Spleen (tissue), 11 donors: ENCODE measurements around the gene NHERF1. TPM values are rescaled to one million over a fixed set of nuclear protein-coding genes. Genes with fewer than 3 reads are reported as not detected.

Source experiments
- DNase-seq: peaks from one replicate; pipeline ENCODE4 v3.0.0-alpha.2; 2020
- H3K27ac ChIP-seq, 8 donors: fragments of 200-600 bp; sonication (generic) in 7 of 8; 1 replicate in 4 of 8; 2 replicates in 4 of 8; pipeline versions ENCODE4 v1.5.0 to v1.8.0; 2016 to 2021; ENCODE audit warnings: inconsistent platforms in 4 of 8, mild to moderate bottlenecking in 4 of 8, moderate library complexity in 1 of 8
- H3K27me3 ChIP-seq, 7 donors: fragments of 200-600 bp; sonication (generic) in 6 of 7; replicated peaks in 1 of 7; 1 replicate in 4 of 7; 2 replicates in 3 of 7; pipeline versions ENCODE4 v1.5.0 to v1.8.0; 2016 to 2021; ENCODE audit warnings: inconsistent platforms in 3 of 7, mild to moderate bottlenecking in 1 of 7
- H3K36me3 ChIP-seq, 6 donors: fragments of 200-600 bp; sonication (generic) in 5 of 6; 1 replicate in 4 of 6; 2 replicates in 2 of 6; pipeline versions ENCODE4 v1.5.0 to v1.8.0; 2016 to 2021; ENCODE audit warnings: inconsistent platforms in 2 of 6
- H3K4me1 ChIP-seq, 6 donors: fragments of 200-600 bp; sonication (generic) in 5 of 6; 1 replicate in 3 of 6; 2 replicates in 3 of 6; pipeline versions ENCODE4 v1.5.0 to v1.8.0; 2016 to 2021; ENCODE audit warnings: inconsistent platforms in 3 of 6
- H3K4me3 ChIP-seq, 8 donors: fragments of 200-600 bp; sonication (generic) in 7 of 8; 1 replicate in 4 of 8; 2 replicates in 4 of 8; pipeline versions ENCODE4 v1.5.0 to v1.8.0; 2016 to 2021; ENCODE audit warnings: inconsistent platforms in 4 of 8, mild to moderate bottlenecking in 4 of 8, moderate library complexity in 2 of 8
- H3K9me3 ChIP-seq, 8 donors: fragments of 200-600 bp; sonication (generic) in 7 of 8; 1 replicate in 4 of 8; 2 replicates in 4 of 8; pipeline versions ENCODE4 v1.5.0 to v1.8.0; 2016 to 2021; ENCODE audit warnings: inconsistent platforms in 4 of 8
- POLR2A ChIP-seq, 3 donors: fragments of 450-650 bp; IDR thresholded peaks; one replicate each; pipeline ENCODE4 v1.5.1; 2017; ENCODE audit warnings: antibody characterized with exemption in 3 of 3, mild to moderate bottlenecking in 1 of 3
- POLR2AphosphoS5 ChIP-seq, 3 donors: sonication (generic); formaldehyde crosslinking; IDR thresholded peaks; one replicate each; pipeline ENCODE4 v1.5.1; 2017; ENCODE audit warnings: antibody characterized with exemption in 3 of 3
- WGBS, 5 donors: extraction: QIAGEN DNeasy Blood & Tissue Kit in 3 of 5; methylation state at CpG; one replicate each; pipeline versions ENCODE4 v1.1.5 to v1.1.7; 2013 to 2018; 5-methylcytosine and 5-hydroxymethylcytosine counted together
- intact Hi-C: fragments of 100-400 bp; cut with DNase I; formaldehyde crosslinking; loops from one replicate; pipeline ENCODE4 v1.15.0; 2023; ENCODE audit warnings: low total_unique reads
- polyA plus RNA-seq, 3 donors: library from polyadenylated mRNA; stranded (reverse); fragments of 200-250 nt; gene quantifications; one replicate each; pipeline ENCODE4 v1.2.1, GENCODE V29; 2013
- total RNA-seq, 7 donors: library from RNA; depleted of rRNA in 3 of 7; stranded (reverse); fragments of >200 nt in 3 of 7; fragmentation: NEBNext Ultra II Directional in 4 of 7; extraction: Animal tissue kit (Norgen Biotek cat#: 25700) in 4 of 7; gene quantifications; one replicate each; pipeline versions ENCODE4 v1.1.0 to v1.2.1, GENCODE V29; 2016 to 2021
- TF ChIP-seq, protein P1 (sequence below), 11 experiments: fragments of 200-600 bp in 7 of 11; fragments of 450-650 bp in 4 of 11; sonication (generic) in 4 of 11; IDR thresholded peaks in 8 of 11; conservative IDR thresholded peaks in 3 of 11; 1 replicate in 7 of 11; 2 replicates in 4 of 11; pipeline versions ENCODE4 v1.4.0 to v1.8.0; 2016 to 2021; ENCODE audit warnings: antibody characterized with exemption in 11 of 11, inconsistent platforms in 4 of 11, mild to moderate bottlenecking in 1 of 11
- donor health status: healthy with polysubstance abuse.
- donor health status: DM: no; HTN: no; CAD: no; lungs with moderate emphysema.
- donor health status: DM: no; HTN: no; CAD: no.
- donor health status: Bipolar disorder and iron deficiency.
- donor health status: healthy.
- donor health status: DM: no; HTN: no; CAD: no.
- donor health status: DM: yes; HTN: yes; CAD: no.

Gene NHERF1
- total and polyA plus RNA-seq, 10 donors, result 28.7 to 85.6 (median 52.0) TPM

DNA sequence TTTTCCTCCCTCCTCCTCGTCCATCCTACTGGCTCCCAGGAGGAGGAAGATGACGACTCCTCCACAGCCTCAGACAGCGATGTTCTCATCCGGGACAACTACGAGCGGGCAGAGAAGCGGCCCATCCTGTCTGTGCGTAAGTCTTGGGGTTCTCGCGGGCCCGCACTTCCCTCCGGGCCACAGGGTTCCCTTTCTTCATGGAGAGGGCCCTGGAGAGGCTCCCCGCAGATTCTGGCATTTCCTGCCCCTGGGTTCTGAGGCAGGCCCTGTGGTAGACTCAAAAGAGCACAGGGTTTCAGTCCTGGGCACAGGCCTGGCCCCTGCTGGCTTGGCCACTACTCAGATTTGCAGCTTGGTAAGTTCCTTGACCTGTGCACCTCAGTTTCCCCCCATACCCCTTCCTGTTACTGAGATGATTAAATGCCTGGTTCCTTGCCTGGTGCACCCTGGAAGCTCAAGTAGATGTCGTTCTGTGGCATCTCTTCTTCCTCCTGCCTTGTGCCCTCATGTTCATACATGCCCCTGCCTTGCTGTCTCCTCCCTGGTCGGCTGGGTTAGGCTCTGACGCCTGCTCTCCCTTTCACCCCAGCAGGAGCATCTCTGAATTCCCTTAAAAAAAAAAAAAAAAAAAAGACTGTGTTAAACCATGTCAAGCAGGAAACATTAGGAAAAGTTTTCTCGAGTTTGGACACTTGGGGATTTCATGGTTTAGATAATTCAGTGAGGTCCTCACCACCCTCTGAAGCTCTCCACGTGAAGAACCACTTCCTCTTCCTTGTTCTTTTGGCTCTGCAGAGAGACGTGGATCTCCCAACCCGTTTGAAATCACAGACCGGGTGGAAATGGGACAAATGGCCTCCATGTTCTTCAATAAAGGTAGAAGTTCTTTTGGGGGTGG lies 42.0 kb downstream of the NHERF1 start:
- 63 to 74% (median 66%) methylated on average over 21 of the region's 21 CpGs for WGBS, 5 donors
- TF ChIP-seq, protein P1, sequence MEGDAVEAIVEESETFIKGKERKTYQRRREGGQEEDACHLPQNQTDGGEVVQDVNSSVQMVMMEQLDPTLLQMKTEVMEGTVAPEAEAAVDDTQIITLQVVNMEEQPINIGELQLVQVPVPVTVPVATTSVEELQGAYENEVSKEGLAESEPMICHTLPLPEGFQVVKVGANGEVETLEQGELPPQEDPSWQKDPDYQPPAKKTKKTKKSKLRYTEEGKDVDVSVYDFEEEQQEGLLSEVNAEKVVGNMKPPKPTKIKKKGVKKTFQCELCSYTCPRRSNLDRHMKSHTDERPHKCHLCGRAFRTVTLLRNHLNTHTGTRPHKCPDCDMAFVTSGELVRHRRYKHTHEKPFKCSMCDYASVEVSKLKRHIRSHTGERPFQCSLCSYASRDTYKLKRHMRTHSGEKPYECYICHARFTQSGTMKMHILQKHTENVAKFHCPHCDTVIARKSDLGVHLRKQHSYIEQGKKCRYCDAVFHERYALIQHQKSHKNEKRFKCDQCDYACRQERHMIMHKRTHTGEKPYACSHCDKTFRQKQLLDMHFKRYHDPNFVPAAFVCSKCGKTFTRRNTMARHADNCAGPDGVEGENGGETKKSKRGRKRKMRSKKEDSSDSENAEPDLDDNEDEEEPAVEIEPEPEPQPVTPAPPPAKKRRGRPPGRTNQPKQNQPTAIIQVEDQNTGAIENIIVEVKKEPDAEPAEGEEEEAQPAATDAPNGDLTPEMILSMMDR (IDR thresholded peaks at IDR 0.05 in 8 of 11, conservative IDR thresholded peaks at IDR 0.05 in 3 of 11), result no peak
- TF ChIP-seq POLR2A (IDR thresholded peaks at IDR 0.05) (no peak), POLR2AphosphoS5 (IDR thresholded peaks at IDR 0.05) (no peak)
- DNase-seq, result no peak
- intact Hi-C loops, result loop anchor here (5.0 to 10.0 kb wide), 2 partner anchors 72 to 144 kb away; partner anchors contain the start of gene OTOP3
- Histone ChIP-seq H3K27ac (peak overlapping the region in 3 of 8 donors; percentile 26 to 30 (median 26)), H3K4me3 (no peak overlapping the region), H3K27me3 (no peaks in the 10 kb centered on the region), H3K9me3 (no peaks in the 10 kb centered on the region), H3K36me3 (peaks cover 0 to 83% (median 31%) of the 10 kb centered on the region in 6 donors), H3K4me1 (peaks cover 9 to 38% (median 27%) of the 10 kb centered on the region in 6 donors)

DNA sequence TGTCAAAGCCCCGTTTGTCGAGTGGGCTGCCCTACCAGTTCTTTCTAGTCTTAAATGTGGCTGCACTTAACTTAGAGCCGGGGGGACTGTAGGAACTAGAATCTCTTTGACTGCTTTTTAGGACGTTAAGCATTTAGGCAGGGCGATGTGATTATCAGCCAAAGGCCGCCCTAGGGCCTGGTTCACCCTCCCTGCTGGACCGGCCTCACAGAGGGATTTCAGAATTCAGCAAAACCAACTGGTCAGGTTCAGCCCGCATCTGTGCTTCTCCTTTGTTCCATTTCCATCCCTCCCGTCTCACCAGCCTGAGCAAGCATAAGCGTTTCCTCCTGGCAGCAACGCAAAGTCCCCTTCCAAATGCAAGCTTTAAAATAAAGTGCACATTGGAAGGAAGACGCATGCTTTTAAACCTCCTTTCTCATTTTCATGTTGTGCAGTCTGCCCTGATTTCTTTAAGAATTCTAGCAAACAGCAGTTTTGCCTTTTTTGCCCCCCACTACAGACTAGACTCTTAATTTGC lies 44.2 kb downstream of the NHERF1 start:
- TF ChIP-seq POLR2AphosphoS5 (IDR thresholded peaks at IDR 0.05) (no peak), POLR2A (IDR thresholded peaks at IDR 0.05) (no peak)
- TF ChIP-seq, protein P1 (IDR thresholded peaks at IDR 0.05 in 8 of 11, conservative IDR thresholded peaks at IDR 0.05 in 3 of 11), result no peak
- intact Hi-C loops, result loop anchor here (5.0 to 10.0 kb wide), 2 partner anchors 70 to 142 kb away; partner anchors contain the start of gene OTOP3
- WGBS, 5 donors, result 89 to 97% (median 94%) methylated on average over 12 of the region's 12 CpGs

DNA sequence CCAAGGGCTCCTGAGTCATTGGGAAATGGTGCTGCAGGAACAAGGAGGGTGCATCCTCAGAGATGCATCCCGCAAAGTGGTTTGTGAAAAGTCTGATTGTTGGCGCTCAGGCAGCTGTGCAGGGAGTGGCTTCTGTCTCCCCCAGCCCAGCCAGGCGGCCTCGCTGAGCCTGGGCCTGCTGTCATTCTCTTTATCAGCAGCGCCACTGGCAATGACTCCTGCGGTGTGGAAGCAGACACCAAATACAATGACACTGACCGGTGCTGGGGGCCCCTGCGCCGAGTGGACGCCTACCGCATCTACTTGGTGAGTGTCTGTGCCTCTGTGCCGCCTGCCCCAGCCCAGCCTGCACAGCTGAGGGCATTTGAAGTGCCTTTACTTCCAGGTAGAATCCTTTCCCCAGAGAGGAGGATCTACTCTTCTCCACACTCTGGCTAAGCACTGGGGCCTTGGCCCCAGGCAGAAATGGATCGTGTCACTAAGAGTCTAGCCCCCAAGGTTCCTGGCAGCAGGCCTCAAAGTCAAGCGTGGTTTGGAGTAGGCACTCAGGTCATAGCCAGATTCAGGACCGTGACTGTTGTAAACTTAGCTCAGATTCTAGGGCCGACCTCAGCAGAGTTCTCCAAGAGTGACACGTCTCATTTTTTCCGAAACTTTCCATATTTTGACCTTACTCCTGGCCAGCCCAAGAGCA lies 47.0 kb downstream of the NHERF1 start:
- peaks cover 0 to 94% (median 63%) of the 10 kb centered on the region in 6 donors for H3K36me3 ChIP-seq
- no peaks in the 10 kb centered on the region for H3K27me3 ChIP-seq
- H3K4me3 ChIP-seq, result no peak overlapping the region
- no peak overlapping the region for H3K27ac ChIP-seq
- TF ChIP-seq POLR2AphosphoS5 (IDR thresholded peaks at IDR 0.05) (no peak), POLR2A (IDR thresholded peaks at IDR 0.05) (no peak)
- TF ChIP-seq, protein P1 (IDR thresholded peaks at IDR 0.05 in 8 of 11, conservative IDR thresholded peaks at IDR 0.05 in 3 of 11), result no peak
- no peak for DNase-seq
- intact Hi-C loops, result loop anchor here (10.0 kb wide), 1 partner anchor 139 kb away; the partner anchor contains the start of gene OTOP3
- WGBS, 5 donors, result 89 to 97% (median 95%) methylated on average over 11 to 18 of the region's 18 CpGs
- peaks cover 9 to 14% (median 13%) of the 10 kb centered on the region in 6 donors for H3K4me1 ChIP-seq
- H3K9me3 ChIP-seq, result no peaks in the 10 kb centered on the region

More for the DNA sequence above, 44.2 kb downstream of the NHERF1 start:
- Histone ChIP-seq H3K27ac (no peak overlapping the region), H3K4me1 (peaks cover 9 to 21% (median 18%) of the 10 kb centered on the region in 6 donors), H3K36me3 (peaks cover 0 to 94% (median 52%) of the 10 kb centered on the region in 6 donors), H3K27me3 (no peaks in the 10 kb centered on the region), H3K9me3 (no peaks in the 10 kb centered on the region), H3K4me3 (no peak overlapping the region)
- DNase-seq, result no peak
